SK-N-MC (cell line): ENCODE data around the gene FAT1.

Experiments
- EZH2 ChIP-seq: fragments of 200-600 bp; sonication (generic); IDR thresholded peaks from one replicate; pipeline ENCODE4 v1.6.1; 2017; ENCODE audit warnings: antibody characterized with exemption
- FOXP2 ChIP-seq: optimal IDR thresholded peaks from 2 replicates; pipeline ENCODE3; 2011; ENCODE audit warnings: mild to moderate bottlenecking, moderate library complexity; ENCODE audit not compliant: insufficient read depth; ENCODE audit errors: extremely low read length, control extremely low read depth
- POLR2AphosphoS5 ChIP-seq: IDR thresholded peaks from 2 replicates; pipeline ENCODE4 v1.6.1; 2012; ENCODE audit warnings: mild to moderate bottlenecking, low read depth, low read length, borderline replicate concordance

DNA sequence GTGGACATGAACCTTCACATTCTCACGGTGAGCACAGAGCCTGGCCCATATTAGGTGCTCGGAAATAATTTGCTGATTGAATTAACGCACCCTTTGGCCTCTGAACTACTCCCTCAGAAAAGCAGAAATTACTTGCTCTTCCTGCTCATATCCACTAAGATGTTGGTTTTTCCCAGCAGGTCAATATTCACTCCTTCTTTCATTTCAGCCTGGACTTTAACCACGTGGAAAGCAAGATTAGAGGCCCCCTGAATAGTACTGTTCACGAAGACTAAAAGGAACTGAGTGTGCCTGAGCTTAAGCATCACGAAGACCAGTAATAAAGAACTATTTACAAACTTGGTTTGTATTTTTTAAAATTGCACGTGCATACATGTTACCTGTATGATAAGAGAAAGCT, 178.2 kb downstream of the FAT1 start:
- TF ChIP-seq EZH2, result no peak
- TF ChIP-seq POLR2AphosphoS5, result no peak
- TF ChIP-seq FOXP2, result no peak
